GM18861 (cell line): ENCODE data around the gene DBP.

Experiments
- ATAC-seq: cut with Tn5 transposase; IDR thresholded peaks from one replicate; pipeline ENCODE4 v1.9.1; 2021; ENCODE audit not compliant: unreplicated experiment

Gene DBP

GRCh38 chr19:48628486-48629296 is 8.5 kb downstream of the DBP start:
- no peak for ATAC-seq

- no peak for ATAC-seq
Measured at GRCh38 chr19:48627865-48628314, 9.3 kb downstream of the DBP start.

- no peak for ATAC-seq
Measured at GRCh38 chr19:48627201-48627864, 9.8 kb downstream of the DBP start.

GRCh38 chr19:48625891-48626327 is 11.3 kb downstream of the DBP start:
- ATAC-seq = no peak

GRCh38 chr19:48624791-48625723 is 12.1 kb downstream of the DBP start:
- no peak for ATAC-seq

DNA sequence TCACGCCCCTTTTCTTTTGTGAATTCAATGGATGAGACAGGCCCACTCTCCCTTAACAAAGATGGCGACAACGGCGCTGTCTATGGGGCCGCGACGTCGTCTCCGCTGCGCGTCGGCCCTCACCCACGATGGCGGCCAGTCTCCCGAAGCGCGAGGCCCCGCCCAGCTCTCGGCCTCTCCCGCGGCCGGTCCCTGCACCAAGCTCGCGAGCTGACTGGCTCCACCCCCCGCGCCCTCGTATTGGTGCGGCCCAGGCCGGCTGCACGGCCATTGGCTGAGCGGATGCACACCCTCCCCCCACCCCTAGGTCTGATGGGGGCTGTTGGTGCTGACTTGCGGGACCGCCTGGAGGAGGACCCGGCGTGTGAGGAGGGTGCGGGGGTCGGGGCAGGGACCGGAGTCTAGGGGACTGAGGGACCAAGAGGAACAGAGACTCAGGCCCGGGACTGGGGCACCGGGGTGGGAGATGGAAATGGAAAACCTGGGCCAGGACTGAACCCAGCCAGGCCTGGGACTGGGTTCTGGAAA is 13.0 kb downstream of the DBP start:
- peak; percentile 39 for ATAC-seq

DNA sequence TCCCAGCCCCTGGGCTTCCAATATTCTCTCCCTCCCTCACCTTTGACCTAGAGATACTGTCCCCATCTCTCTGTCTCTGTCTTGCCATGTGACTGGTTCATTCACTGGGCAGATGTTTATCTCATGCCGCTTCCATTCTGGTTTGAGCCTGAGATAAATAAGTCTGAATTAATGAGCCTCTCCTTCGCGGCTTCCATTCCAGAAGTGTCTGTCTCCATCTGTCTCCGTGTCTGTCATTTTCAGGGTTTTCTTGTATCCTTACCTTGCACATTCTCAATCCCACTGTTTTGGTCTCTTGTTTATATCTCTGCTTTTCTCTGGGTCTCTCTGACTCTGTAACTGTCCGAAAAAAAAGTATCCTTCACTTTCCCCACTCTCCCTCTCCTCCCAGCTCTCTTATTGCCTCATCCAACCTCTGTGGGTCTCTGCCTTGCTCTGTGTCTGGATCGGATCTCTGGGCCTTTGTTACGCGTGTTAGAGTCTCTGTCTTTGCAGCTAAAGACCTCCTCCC is 13.6 kb downstream of the DBP start:
- ATAC-seq = no peak

- no peak for ATAC-seq
Measured at GRCh38 chr19:48619692-48620585, 17.2 kb downstream of the DBP start.

DNA sequence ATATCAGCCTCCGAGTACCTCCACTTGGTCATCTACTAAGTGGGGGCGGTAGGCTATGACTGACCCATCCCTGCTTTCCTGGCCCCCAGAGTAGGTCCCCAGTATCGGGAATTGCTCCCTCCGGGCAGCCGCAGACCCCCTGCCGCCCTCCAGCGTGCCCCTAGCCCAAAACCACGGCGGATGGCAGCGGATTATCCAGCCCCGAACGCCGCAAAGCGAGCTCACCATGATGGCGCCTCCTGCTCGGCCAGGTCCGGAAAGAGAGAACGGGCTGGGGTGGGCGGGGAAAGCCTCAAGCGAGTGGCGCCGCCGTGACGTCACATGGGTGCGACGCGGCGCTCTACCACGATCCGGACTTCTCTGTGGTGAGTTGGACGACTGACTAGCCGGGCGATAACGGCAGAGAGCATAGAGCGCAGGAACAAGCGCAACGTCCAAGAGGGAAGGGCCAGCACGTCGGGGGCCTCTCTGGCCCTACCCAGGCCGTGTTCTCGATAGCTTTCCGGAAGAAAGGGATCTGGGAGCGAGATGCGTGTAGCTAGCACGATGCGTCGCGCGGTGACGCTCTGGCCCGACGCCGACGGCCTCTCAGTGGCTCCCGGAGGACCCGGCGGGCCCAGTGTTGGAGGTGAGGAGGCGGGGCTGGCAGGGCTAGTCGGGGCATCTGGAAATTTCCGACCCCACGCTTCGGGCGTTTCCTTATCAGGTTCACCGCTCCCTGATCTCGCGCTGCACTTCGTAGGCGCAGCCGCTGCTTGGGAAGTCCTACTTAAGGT is 18.1 kb downstream of the DBP start, which contains the start of the genes RPL18 and SPHK2:
RPL18 (minus strand) TSS at position 263 of the 776 bp plus-strand sequence; CDS start at position 228, 35 bp downstream.
SPHK2 (plus strand) TSS at position 591 of the 776 bp plus-strand sequence. CDS start 1,009 bp downstream, outside the sequence.
- ATAC-seq = peak; percentile 87

- no peak for ATAC-seq
Measured at GRCh38 chr19:48618278-48618915, 18.8 kb downstream of the DBP start.

GRCh38 chr19:48617146-48617937 is 19.8 kb downstream of the DBP start:
- no peak for ATAC-seq

DNA sequence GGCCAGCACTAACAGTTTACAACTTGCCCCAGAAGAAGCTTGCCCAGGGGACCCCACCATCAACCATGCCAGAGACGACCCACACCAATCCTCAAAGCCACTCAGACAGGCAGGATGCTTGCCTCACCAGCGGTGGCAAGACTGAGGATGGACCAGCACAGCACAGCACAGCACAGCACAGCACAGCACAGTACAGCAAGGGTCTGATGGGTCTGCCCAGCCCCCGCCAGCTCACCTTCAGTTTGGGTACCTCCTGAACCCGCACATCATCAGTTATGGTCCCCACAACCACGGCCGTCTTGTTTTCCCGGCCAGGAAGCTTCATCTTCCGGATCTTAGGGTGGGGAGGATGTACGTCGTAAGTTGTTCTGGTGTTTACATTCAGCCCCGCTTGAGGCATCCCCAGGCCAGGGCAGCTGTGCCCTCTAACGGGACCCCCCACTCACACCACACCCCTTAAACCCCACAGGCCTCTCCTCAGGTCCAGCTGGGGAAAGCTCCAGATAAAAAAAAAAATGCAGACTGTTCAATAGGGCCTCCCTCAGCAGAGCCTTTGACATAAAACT is 20.6 kb downstream of the DBP start:
- ATAC-seq = no peak

GRCh38 chr19:48616041-48616436 is 21.1 kb downstream of the DBP start:
- no peak for ATAC-seq

- no peak for ATAC-seq
Measured at GRCh38 chr19:48615231-48616040, 21.7 kb downstream of the DBP start.

DNA sequence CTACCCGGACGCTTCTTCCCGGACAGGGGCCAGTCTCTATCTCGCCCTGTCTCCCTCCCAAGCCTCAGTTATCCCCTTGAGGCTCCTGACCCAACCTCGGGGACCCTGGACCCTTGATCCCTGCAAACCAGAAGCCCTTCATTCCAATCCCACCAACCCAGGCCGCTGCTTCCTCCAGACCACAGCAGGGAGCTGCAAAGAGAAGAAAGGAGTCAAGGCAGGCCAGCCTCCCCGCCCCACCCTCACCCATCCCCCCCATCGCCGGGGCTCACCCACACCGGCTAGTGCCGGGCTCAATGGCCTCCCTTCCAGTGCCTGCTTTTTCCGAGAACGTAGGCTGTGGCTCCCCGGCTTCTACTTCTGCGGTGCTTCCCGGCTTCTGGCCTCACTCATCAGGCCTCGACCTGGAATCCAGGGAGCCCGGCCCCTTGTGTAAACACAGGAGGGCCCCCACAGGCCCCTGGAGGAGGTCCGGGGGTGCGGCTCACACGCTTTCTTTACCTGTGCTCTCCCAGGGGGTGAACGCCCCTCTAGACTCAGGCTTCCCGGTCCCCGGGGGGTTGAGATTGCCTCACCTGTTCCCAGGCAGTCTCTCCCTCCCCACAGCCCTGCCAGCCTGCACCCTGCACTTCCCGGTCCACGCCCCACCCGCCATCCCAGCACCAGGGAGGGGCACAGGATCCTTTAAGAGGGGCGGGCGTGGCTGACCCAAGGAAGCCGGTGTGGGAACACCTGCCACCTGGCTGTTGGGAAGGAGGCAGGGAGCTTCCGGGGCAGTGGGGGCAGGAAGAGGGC is 22.5 kb downstream of the DBP start, which contains the start of gene FAM83E:
FAM83E (minus strand) TSS at position 641 of the 795 bp plus-strand sequence. CDS start 1,704 bp downstream, outside the sequence.
- no peak for ATAC-seq
